DMS153 (cell line): Measurements from ENCODE around the gene MALRD1.

ENCODE experiments used
- DNase-seq: peaks from one replicate; lab custom pipeline; 2025; lab: John Stamatoyannopoulos, UW

MALRD1 gene

GRCh38 chr10:19048489-19048888 is at the start of gene MALRD1:
Gene MALRD1 (plus strand): TSS chr10:19048801. CDS start chr10:19048939, 138 bp downstream.
- DNase-seq = no peak

- no peak for DNase-seq
Observed at GRCh38 chr10:19003341-19003740, 45.3 kb upstream of the MALRD1 start.

GRCh38 chr10:19012111-19012510 is 36.5 kb upstream of the MALRD1 start:
- no peak for DNase-seq

GRCh38 chr10:19014034-19014433 is 34.6 kb upstream of the MALRD1 start:
- DNase-seq = no peak

- DNase-seq = no peak
Observed at GRCh38 chr10:19014498-19014897, 34.1 kb upstream of the MALRD1 start.

GRCh38 chr10:19017116-19017890 is 31.3 kb upstream of the MALRD1 start:
- DNase-seq = no peak

GRCh38 chr10:19021162-19021561 is 27.4 kb upstream of the MALRD1 start:
- DNase-seq = no peak

GRCh38 chr10:19024611-19025010 is 24.0 kb upstream of the MALRD1 start:
- no peak for DNase-seq

- DNase-seq = no peak
Observed at GRCh38 chr10:19031763-19032162, 16.8 kb upstream of the MALRD1 start.

GRCh38 chr10:19033741-19034140 is 14.9 kb upstream of the MALRD1 start:
- DNase-seq = no peak

GRCh38 chr10:19041171-19041570 is 7.4 kb upstream of the MALRD1 start:
- no peak for DNase-seq

- DNase-seq = no peak
Observed at GRCh38 chr10:19043431-19043830, 5.2 kb upstream of the MALRD1 start.

GRCh38 chr10:19046679-19047078 is 1.9 kb upstream of the MALRD1 start:
- no peak for DNase-seq

GRCh38 chr10:19048891-19049290 is 290 bp downstream of the MALRD1 start:
- no peak for DNase-seq

- DNase-seq = no peak
Observed at GRCh38 chr10:19049567-19049966, 966 bp downstream of the MALRD1 start.

GRCh38 chr10:19054289-19054835 is 5.8 kb downstream of the MALRD1 start:
- no peak for DNase-seq

- no peak for DNase-seq
Observed at GRCh38 chr10:19058046-19058445, 9.4 kb downstream of the MALRD1 start.

- no peak for DNase-seq
Observed at GRCh38 chr10:19063986-19064385, 15.4 kb downstream of the MALRD1 start.

- no peak for DNase-seq
Observed at GRCh38 chr10:19071946-19072345, 23.3 kb downstream of the MALRD1 start.

GRCh38 chr10:19077276-19077675 is 28.7 kb downstream of the MALRD1 start:
- no peak for DNase-seq

- DNase-seq = no peak
Observed at GRCh38 chr10:19096501-19097073, 48.0 kb downstream of the MALRD1 start.

GRCh38 chr10:19097151-19097550 is 48.5 kb downstream of the MALRD1 start:
- DNase-seq = no peak

- no peak for DNase-seq
Observed at GRCh38 chr10:19098803-19099202, 50.2 kb downstream of the MALRD1 start.

- DNase-seq = no peak
Observed at GRCh38 chr10:19107406-19107805, 58.8 kb downstream of the MALRD1 start.
